Heart left ventricle (tissue), 13 donors: ENCODE measurements around the gene LYZL1.

Experiments
- CTCF ChIP-seq, 12 donors: fragments of 200-600 bp; sonication (generic) in 4 of 12; IDR thresholded peaks; one replicate each; pipeline versions ENCODE4 v1.5.0 to v1.8.0; 2018 to 2022; ENCODE audit warnings: antibody characterized with exemption in 12 of 12, mild to moderate bottlenecking in 5 of 12
- POLR2A ChIP-seq, 2 donors: fragments of 450-650 bp; IDR thresholded peaks; one replicate each; pipeline ENCODE4 v1.6.1; 2017; ENCODE audit warnings: antibody characterized with exemption in 2 of 2, mild to moderate bottlenecking in 2 of 2, moderate library complexity in 2 of 2
- donor health status: ischemic (EF 13 %, LVEDD 7.1; RV severe dilation, severe dysfunction).
- donor health status: DM: no; HTN: yes; CAD: no.
- donor health status: DM: no; HTN: no; CAD: no.
- donor health status: ischemic (EF 25% LVEDD 6.9; RV normal size, moderate dysfunction).
- donor health status: ischemic (EF 25% LVEDD 5.7; RV mildly dilated, moderate dysfunction).
- donor health status: ischemic (EF 35%, LVEDD 5.7; RV mildly dilated, moderate dysfunction).
- donor health status: nonischemic (EF 11% LVEDD 7.7; RV severe dilation, severe dysfunction).
- donor health status: DM: yes; HTN: yes; CAD: no.
- donor health status: PGD.
- donor health status: ischemic (EF 29% LVEDD 5.4; RV normal size, mild dysfunction).
- donor health status: nonischemic (EF 23%, LVEDD 6.1; RV moderate dilation, normal function).

- TF ChIP-seq POLR2A (IDR thresholded peaks at IDR 0.05), result no peak
- TF ChIP-seq CTCF (IDR thresholded peaks at IDR 0.05), result no peak
Observed at GRCh38 chr10:29309465-29309864, 20.6 kb downstream of the LYZL1 start.
